PC-3 (cell line): ENCODE results near the gene ADAM12.

Source experiments
- EZH2 ChIP-seq: fragments of 300-600 bp; sonication (generic); IDR thresholded peaks from one replicate; pipeline ENCODE4 v1.6.1; 2017; ENCODE audit warnings: antibody characterized with exemption, mild to moderate bottlenecking, low read length; ENCODE audit not compliant: unreplicated experiment
- EZH2phosphoT487 ChIP-seq: fragments of 300-600 bp; sonication (generic); IDR thresholded peaks from 2 replicates; pipeline ENCODE4 v1.6.1; 2018; ENCODE audit warnings: mild to moderate bottlenecking, antibody characterized with exemption, low read length, borderline replicate concordance
- TF ChIP-seq, protein P1 (sequence below): fragments of 300-600 bp; sonication (generic); conservative IDR thresholded peaks from 2 replicates; pipeline ENCODE4 v1.5.1; 2017; ENCODE audit warnings: antibody characterized with exemption, low read depth, mild to moderate bottlenecking, low read length

DNA sequence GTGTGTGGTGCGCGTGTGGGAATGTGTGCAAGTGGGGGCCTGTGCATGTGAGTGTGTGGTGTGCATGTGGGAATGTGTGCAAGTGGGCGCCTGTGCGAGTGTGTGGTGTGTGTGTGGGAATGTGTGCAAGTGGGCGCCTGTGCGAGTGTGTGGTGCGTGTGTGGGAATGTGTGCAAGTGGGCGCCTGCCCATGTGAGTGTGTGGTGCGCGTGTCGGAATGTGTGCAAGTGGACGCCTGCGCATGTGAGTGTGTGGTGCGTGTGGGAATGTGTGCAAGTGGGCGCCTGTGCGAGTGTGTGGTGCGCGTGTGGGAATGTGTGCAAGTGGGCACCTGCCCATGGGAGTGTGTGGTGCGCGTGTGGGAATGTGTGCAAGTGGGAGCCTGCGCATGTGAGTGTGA lies 259.7 kb downstream of the ADAM12 start:
- TF ChIP-seq, protein P1, sequence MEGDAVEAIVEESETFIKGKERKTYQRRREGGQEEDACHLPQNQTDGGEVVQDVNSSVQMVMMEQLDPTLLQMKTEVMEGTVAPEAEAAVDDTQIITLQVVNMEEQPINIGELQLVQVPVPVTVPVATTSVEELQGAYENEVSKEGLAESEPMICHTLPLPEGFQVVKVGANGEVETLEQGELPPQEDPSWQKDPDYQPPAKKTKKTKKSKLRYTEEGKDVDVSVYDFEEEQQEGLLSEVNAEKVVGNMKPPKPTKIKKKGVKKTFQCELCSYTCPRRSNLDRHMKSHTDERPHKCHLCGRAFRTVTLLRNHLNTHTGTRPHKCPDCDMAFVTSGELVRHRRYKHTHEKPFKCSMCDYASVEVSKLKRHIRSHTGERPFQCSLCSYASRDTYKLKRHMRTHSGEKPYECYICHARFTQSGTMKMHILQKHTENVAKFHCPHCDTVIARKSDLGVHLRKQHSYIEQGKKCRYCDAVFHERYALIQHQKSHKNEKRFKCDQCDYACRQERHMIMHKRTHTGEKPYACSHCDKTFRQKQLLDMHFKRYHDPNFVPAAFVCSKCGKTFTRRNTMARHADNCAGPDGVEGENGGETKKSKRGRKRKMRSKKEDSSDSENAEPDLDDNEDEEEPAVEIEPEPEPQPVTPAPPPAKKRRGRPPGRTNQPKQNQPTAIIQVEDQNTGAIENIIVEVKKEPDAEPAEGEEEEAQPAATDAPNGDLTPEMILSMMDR: no peak
- TF ChIP-seq EZH2 (no peak), EZH2phosphoT487 (no peak)
